LoVo (cell line): ENCODE data around the gene TBC1D12.
"Not testable (repeated sequence)": the region's sequence is repeated elsewhere in the genome, so short reads cannot be mapped to it uniquely, and the experiment has no call there.

Experiments used
- DNase-seq: peaks from one replicate; pipeline ENCODE4 v3.0.0-alpha.2; 2016; ENCODE audit warnings: low spot score

TBC1D12 gene

DNA sequence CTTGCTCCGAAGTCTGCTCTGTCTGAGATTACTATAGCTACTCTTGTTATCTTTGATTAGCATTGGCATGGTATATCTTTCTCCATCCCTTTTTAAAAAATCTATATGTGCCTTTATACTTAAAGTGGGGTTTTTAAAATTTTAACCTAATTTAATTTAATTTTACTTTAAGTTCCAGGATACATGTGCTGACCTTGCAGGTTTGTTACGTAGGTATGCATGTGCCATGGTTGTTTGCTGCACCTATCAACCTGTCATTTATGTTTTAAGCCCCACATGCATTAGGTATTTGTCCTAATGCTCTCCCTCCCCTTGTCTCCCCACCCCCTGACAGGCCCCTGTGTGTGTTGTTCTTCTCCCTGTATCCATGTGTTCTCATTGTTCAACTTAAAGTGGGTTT is 54.6 kb downstream of the TBC1D12 start:
- no peak for DNase-seq

DNA sequence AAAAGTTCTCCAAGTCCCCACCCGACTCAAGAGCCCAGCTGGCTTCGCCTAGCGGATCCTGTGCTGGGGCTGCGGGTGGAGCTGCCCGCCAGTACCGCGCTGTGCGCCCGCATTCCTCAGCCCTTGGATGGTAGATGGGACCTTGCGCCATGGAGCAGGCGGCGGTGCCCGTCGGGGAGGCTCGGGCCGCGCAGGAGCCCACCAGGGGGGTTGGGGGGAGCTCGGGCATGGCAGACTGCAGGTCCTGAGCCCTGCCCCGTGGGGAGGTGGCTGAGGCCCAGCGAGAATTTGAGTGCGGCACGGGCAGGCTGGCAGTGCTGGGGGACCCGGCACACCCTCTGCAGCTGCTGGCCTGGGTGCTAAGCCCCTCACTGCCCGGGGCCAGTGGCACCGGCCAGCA is 57.0 kb downstream of the TBC1D12 start:
- no peak for DNase-seq

DNA sequence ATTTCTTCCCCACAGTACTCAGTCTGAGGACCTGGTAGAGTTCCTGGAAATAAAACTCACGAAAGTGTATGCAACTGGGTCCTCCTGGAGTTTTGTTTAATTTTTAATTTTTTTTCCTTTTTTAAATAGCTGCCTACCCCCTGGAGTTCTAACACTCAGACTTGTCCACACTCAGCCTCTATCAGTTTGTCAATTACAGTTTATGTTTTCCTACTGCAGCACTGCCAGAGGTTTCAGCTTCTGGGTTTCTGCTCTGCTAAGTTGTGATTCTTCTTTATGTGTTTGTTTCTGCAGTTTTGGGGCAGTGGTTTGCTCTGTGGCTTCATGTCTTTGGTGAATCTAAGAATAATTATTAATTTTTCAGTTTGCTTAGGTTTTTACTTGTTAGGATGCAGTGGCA is 59.2 kb downstream of the TBC1D12 start:
- no peak for DNase-seq

DNA sequence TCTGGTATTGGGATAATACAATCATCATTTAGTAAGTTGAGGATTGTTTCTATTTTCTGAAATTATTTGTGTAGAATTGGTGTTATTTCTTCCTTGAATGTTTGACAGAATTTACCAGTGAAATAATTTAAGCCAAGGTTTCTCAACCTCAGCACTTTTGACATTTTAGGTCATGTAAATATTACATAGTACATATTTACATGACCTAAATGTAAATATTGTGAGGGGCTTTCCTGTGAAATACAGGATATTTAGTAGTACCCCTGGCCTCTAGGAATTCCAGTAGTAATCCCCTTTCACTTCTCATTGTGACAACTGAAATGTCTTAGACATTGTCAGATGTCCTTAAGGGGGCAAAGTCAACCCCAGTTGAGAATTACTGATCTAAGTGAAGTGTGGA is 59.8 kb downstream of the TBC1D12 start:
- DNase-seq: no peak

DNA sequence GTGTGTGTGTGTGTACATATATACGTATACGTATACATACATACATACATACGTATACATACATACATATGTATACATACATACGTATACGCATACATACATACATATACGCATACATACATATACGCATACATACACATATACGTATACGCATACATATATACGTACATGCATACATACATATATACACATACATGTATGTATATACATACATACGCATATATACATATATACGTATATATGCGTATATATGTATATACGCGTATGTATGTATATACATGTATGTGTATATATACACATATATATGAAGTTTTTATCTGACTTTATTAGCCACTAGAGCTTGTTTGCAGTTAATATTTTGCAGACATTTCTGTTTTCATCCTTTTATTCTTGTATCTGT is 63.3 kb downstream of the TBC1D12 start:
- no peak for DNase-seq

DNA sequence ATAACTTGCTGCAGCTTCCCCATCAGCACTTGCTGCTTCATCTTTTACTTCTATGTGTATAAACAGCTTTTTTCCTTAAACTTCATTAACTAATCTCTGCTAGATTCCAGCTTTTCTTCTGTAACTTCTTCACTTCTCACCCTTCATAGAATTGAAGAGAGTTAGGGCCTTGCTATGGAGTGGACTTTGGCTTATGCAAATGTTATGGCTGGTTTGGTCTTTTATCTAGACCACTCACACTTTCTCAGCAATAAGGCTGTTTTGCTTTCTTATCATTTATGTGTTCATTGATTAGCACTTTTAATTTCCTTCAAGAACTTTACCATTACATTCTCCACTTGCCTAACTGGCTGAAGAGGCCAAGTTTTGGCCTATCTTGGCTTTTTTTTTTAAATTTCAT is 79.1 kb downstream of the TBC1D12 start:
- no peak for DNase-seq

DNA sequence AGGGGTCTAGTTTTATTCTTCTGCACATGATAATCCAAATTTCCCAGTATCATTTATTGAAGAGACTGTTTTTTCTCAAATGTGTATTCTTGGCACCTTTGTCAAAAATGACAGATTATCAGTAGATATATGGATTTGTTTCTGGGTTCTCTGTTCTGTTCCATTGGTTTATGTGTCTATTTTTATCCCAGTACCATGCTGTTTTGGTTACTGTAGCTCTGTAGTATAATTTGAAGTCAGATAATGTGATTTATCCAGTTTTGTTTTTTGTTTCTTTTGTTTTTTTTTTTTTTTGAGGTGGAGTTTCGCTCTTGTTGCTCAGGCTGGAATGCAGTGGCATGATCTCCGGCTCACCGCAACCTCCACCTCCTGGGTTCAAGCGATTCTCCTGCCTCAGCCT is 81.6 kb downstream of the TBC1D12 start:
- DNase-seq: no peak

DNA sequence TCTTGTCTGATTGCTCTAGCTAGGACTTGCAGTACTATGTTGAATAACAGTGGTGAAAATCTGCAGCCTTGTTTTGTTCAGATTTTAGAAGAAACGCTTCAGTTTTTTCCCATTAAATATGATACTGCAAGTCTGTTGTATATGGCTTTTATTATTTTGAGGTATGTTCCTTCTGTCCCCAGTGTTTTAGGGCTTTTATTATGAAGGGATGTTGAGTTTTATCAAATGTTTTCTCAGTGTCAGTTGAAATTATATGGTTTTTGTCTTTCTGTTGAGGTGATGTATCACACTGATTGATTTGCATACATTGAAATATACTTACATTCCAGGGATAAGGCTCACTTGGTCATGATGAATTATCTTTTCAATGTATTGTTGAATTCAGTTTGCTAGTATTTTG is 82.8 kb downstream of the TBC1D12 start:
- DNase-seq: no peak

DNA sequence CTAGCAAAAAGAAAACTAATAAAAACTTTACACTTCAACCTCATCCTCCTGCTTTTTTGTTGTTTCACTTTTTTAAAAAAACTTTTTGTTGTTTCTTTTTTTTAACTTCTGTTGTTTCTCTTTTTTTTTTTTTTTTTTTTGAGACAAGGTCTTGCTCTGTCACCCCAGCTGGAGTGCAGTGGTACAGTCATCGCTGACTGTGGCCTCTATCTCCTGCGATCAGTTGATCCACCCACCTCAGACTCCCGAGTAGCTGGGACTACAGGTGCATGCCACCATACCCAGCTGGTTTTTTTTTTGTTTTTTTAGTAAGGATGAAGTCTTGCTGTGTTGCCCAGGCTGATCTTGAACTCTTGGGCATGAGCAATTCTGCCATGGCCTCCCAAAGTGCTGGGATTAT is 85.2 kb downstream of the TBC1D12 start:
- DNase-seq: no peak

DNA sequence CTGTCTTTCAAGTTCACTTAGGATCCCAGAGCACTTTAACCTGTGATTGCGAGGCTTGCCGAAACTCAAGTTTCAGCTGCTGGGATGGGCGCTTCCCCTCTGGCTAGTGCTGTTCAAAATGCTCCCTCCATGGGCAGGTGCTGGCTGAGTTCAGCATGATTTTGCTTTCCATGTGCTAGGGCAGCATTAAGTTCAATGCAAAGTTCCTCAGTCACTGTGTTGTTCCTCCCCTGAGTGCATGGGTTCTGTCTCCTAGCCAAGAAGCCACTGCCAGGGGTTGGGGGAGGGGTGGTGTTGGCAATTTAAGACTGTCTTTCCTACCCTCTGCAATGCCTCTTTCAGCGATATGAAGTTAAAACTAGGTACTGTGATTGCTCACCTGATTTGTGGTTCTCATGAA is 86.8 kb downstream of the TBC1D12 start:
- no peak for DNase-seq

DNA sequence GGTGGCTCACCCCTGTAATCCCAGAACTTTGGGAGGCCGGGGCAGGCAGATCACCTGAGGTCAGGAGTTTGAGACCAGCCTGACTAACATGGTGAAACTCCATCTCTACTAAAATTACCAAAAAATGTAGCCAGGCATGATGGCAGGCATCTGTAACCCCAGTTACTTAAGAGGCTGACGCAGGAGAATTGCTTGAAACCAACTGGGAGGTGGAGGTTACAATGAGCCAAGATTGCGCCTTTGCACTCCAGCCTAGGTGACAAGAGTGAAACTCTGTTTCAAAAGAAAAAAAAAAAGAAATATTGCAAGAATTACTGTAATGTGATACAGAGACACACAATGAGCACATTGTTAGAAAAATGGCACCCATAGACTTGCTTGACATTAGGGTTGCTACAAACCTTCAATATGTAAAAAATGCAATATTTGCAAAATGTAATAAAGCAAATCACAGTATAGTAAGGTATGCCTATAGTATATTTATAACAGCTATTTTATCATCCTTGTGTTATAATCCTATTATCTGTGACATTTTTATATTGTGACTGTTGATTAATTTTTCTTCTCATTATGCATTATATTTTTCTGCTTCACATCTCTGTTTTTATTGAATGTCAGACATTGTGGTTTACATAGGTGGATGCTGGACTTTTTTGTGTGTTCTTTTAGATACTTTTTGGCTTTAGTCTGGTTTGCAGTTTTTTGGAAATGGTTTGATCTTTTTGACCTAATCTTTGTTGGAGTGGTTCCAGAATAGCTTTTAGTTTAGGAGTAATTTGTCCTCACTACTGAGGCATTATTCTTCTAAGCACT is 87.8 kb downstream of the TBC1D12 start:
- no peak for DNase-seq

DNA sequence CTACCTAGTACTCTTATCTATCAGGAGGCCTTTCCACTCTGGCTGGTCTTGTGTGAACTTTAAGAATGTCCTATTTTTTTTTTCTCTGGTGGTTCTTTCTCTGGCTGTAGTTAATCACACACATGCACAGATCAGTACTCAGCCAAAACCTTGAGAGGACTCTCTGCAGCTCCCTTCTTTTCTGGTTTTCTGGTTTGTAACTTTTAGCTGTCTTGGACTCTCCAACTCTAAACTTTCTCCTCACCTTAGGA is 88.4 kb downstream of the TBC1D12 start:
- DNase-seq: no peak

DNA sequence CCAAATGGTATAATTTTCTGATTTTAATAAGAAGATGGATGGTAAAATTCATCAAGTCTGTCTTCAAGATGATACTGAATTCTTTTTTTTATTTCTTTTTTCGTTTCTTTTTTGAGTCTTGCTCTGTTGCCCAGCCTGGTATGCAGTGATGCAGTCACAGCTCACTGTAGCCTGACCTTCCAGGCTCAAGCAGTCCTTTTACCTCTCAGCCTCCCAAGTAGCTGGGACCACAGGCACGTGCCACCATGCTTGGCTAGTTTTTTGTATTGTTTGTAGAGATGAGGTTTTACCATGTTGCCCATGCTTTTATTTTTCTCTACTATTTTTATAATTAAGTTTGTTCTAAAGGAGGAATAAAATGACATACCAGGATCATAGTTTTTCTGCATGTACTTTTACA is 91.1 kb downstream of the TBC1D12 start:
- DNase-seq: no peak

DNA sequence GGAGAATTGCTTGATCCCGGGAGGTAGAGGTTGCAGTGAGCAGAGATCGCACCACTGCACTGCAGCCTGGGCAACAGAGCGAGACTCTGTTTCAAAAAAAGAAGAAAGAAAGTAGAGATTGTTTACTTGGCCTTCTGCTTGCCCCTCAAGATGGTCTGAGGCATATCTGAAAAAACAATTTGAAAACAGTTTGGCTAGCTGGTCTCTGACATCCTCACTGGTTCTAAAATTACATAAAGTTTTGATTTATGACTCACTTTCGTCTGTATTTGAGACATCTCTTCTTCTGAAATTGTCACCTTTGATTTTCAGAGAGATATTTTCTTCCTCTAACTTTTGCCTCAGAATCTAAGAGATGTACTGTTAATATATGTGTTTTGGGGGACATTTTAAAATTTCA is 93.7 kb downstream of the TBC1D12 start:
- no peak for DNase-seq

DNA sequence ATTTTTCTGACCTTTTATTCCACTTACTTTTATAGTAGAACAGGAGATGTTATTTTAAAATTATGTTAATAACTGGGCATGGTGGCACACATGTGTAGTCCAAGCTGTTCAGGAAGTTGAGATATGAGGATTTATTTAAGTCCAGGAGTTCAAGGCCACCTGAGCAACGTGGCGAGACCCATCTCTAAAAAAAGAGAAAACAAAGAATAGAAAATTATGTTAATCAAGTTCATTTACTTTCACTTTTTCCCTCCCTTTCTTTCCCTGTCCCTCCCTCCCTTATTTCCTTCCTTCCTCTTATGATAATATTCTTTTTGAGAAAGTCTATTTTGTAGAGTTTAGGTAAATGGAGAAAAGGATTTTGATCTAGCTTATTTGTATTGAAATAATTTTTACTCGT is 94.3 kb downstream of the TBC1D12 start:
- no peak for DNase-seq

DNA sequence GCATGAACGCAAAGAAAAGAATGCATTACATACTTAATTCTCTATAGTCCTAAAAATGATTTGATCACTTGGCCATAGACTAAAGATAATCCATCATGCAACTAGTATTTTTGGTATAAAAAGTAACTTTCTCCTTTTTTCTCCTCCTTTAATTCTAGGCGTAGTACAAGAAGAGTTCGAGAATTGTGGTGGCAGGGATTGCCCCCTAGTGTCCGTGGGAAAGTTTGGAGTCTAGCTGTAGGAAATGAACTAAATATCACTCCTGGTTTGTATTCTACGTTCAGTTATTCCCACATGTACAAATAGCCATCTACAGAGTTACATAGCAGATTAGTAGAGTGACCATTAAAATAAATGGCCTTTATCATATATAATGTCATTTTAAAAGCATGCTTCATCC is 97.7 kb downstream of the TBC1D12 start:
- DNase-seq: no peak

DNA sequence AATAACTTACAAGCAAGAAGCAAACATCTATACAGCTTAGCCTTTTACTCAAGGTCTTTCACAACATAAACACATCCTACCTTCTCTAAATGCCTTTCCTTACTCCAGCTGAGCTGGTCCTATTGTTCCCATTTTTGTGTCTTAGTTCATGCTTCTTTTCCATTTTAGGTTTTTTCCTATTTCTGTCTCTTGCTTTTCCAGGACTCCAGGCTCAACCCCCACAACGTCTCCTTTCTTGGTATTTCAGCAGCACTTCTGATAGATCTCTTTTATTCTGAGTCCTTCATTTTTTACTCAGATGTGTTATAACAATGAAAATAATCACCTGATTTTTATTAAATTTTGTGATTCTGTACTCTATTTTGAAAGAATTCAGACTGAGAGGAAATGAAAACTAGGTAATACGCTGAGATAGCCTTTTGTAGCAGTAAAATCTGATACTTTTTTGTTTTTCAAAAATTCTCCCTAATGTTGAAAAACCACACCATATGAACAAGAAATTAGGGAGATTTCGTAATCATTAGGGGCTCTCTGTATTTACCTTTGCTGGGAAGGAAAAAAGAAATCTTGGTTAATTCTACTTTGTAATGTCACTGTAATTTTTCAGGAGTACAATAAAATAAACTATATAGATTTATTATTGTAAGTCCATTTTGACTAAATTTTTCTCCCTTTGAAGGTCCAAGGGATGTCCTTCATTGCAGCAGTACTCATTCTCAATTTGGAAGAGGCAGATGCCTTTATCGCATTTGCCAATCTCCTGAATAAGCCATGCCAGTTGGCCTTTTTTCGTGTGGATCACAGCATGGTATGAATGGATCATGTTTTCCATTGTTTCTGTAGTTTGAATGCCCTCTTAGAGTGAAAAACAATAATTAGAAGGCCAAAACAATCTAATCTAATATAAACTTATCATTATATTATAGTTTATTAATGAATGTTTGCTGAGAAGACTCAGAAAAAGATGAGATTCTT is 119.2 kb downstream of the TBC1D12 start:
- no peak for DNase-seq

DNA sequence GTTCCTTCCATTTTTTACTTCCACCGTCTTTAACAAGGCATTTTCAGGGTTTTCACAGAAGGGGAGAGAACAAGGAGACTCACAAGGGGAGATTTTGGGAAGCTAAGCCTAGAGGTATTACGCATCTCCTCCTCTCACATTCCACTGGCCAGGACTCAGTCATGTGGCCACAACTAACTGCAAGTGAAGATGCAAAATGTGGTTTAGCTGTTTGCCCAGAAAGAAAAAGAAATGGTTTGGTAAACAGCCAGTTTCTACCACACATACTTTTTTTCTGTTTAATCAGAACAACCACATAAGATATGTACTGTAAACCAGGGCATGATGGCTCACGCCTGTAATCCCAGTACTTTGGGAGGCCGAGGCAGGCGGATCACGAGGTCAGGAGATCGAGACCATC is 121.8 kb downstream of the TBC1D12 start:
- no peak for DNase-seq

DNA sequence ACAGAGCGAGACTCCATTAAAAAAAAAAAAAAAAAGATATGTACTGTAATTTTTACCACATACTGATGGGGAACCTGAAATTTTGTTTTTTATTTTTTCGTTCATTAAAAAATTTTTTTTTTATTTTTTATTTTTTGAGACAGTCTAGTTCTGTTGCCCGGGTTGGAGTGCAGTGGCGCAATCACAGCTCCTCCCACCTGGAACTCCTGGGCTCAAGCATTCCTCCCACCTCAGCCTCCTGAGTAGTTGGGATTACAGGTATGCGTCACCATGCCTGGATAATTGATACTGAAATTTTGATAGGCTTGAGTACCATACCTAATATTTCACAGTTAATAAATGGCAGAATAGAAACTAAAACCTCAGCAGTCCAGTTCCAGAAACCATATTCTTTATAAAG is 122.4 kb downstream of the TBC1D12 start:
- DNase-seq: no peak

DNA sequence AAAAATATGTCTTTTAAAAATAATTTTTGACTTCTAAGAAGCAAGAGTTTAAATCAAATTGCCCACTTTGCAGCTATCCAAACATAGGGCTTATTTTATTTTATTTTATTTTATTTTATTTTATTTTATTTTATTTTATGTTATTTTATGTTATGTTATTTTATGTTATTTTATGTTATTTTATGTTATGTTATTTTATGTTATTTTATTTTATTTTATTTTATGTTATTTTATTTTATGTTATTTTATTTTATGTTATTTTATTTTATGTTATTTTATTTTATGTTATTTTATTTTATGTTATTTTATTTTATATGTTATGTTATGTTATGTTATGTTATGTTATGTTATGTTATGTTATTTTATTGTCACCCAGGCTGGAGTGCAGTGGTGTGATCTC is 129.2 kb downstream of the TBC1D12 start:
- not testable (repeated sequence) for DNase-seq

DNA sequence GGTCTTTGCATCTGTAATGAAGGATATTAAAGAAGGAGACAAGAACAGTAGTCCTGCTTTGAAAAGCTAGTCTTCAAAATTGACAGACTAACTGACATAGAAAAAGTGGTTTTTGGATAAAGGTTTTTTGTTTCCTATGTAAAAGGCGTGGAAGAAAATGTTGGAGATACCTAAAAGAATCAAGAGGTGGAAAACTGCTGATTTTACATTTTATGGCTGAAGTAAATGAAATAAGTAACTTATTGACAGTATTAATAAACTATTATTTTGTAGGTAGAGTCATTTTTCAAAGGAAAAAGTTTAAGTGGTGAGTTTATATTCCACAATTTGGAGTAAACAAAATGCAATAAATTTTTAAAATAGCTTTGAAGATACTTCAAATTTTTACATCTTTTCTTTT is 130.7 kb downstream of the TBC1D12 start:
- DNase-seq: no peak

DNA sequence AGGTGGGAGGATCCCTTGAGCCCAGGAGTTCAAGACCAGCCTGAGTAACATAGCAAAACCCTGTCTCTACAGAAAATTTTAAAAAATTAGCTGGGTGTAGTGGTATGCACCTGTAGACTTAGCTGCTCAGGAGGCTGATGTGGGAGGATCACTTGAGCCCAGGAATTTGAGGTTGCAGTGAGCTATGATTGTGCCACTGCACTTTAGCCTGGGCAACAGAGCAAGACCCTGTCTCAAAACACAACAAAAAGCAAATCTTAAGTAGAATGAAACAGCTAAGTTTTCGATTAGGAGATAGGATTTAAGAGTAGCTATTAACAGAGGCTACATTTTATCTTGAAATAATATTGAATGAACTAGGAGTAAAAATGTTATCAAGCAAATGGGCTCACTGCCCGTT is 139.9 kb downstream of the TBC1D12 start:
- DNase-seq: not testable (repeated sequence)

DNA sequence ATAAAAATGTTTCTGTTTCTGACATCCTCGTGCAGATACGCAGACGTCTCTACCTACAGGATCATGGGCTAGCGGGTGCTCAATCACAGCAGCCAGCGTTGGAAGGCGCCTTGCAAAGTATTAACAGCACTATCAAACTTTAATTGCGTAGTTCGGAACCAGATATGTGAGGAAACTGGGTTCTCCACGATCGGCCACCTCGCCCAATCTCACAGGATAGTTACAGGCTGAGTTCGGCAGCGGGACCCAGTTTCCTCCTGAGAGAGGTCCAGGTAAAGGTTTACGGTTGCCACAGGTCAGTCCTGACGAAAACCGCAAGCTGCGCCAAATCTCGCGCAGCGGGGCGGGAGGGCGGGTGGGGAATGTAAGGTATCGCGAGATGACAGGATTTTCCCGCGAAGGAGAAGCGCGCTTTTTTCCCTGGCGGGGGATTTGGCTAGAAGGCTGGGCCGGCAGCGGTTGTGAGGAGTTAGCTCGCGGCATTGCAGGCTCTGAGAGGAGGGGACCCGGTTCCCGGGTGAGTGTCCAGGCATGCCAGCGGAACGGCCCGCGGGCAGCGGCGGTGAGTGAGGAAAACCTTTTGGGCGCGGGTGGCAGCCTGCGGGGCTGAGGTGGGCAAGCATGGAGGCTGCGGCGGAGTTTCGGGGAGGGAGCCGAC is 143.2 kb downstream of the TBC1D12 start, which contains the start of gene HELLS:
Gene HELLS, plus strand, starts transcription at position 398 of the 658 bp plus-strand sequence. Its CDS starts 134 bp downstream, at position 532.
- peak; percentile 93 for DNase-seq
